H9 (cell line): ENCODE measurements around the gene COX7A2L. TPM values are rescaled to one million over a fixed set of nuclear protein-coding genes. Genes with fewer than 3 reads are reported as not detected.

ENCODE experiments used
- DNase-seq: peaks from one replicate; pipeline ENCODE4 v3.0.0-alpha.2; 2017
- H2AFZ ChIP-seq: one replicate; pipeline ENCODE4 v1.6.1; 2013; ENCODE audit warnings: mild to moderate bottlenecking, low read length, control low read depth, moderate library complexity
- H2AK5ac ChIP-seq: 2 replicates; pipeline ENCODE4 v1.6.1; 2013; ENCODE audit warnings: low read length, control low read depth, mixed read lengths; ENCODE audit not compliant: insufficient read length
- H2BK120ac ChIP-seq: one replicate; pipeline ENCODE4 v1.6.1; 2013; ENCODE audit warnings: low read depth, mild to moderate bottlenecking, low read length, control low read depth, inconsistent platforms; ENCODE audit not compliant: poor library complexity, severe bottlenecking
- H2BK12ac ChIP-seq: 2 replicates; pipeline ENCODE4 v1.6.1; 2013; ENCODE audit warnings: low read length, control low read depth, mixed read lengths, low read depth; ENCODE audit not compliant: insufficient read length
- H2BK15ac ChIP-seq: 2 replicates; pipeline ENCODE4 v1.6.1; 2013; ENCODE audit warnings: low read depth, low read length, control low read depth
- H2BK20ac ChIP-seq: one replicate; pipeline ENCODE4 v1.6.1; 2013; ENCODE audit warnings: low read depth, mild to moderate bottlenecking, low read length, control low read depth, inconsistent platforms; ENCODE audit not compliant: poor library complexity, severe bottlenecking
- H2BK5ac ChIP-seq: 2 replicates; pipeline ENCODE4 v1.6.1; 2013; ENCODE audit warnings: low read length, control low read depth, mixed read lengths; ENCODE audit not compliant: insufficient read length
- H3K14ac ChIP-seq: 2 replicates; pipeline ENCODE4 v1.6.1; 2013; ENCODE audit warnings: low read length, control low read depth; ENCODE audit not compliant: insufficient read depth
- H3K18ac ChIP-seq: 2 replicates; pipeline ENCODE4 v1.6.1; 2013; ENCODE audit warnings: low read depth, mild to moderate bottlenecking, mixed read lengths, low read length, control low read depth; ENCODE audit not compliant: insufficient read length
- H3K23ac ChIP-seq: 2 replicates; pipeline ENCODE4 v1.6.1; 2013; ENCODE audit warnings: low read length, control low read depth, mixed read lengths, low read depth; ENCODE audit not compliant: insufficient read length
- H3K23me2 ChIP-seq: 2 replicates; pipeline ENCODE4 v1.6.1; 2013; ENCODE audit warnings: low read depth, mild to moderate bottlenecking, mixed read lengths, low read length, control low read depth; ENCODE audit not compliant: insufficient read length, poor library complexity, severe bottlenecking
- H3K27ac ChIP-seq: 2 replicates; pipeline ENCODE4 v1.5.1; 2013; ENCODE audit warnings: low read length, control low read depth, mixed read lengths, low read depth; ENCODE audit not compliant: insufficient read length
- H3K27me3 ChIP-seq: 2 replicates; pipeline ENCODE4 v1.6.1; 2013; ENCODE audit warnings: low read length, control low read depth, inconsistent platforms; ENCODE audit not compliant: insufficient read depth
- H3K4ac ChIP-seq: 2 replicates; pipeline ENCODE4 v1.6.1; 2013; ENCODE audit warnings: low read depth, mild to moderate bottlenecking, control low read depth, inconsistent platforms, low read length, moderate library complexity
- H3K4me1 ChIP-seq: 2 replicates; pipeline ENCODE4 v1.6.1; 2013; ENCODE audit warnings: low read length, control low read depth, inconsistent platforms; ENCODE audit not compliant: insufficient read depth
- H3K4me2 ChIP-seq: 2 replicates; pipeline ENCODE4 v1.6.1; 2013; ENCODE audit warnings: low read length, control low read depth, mixed read lengths; ENCODE audit not compliant: insufficient read length, insufficient read depth
- H3K56ac ChIP-seq: 2 replicates; pipeline ENCODE4 v1.6.1; 2013; ENCODE audit warnings: low read depth, mild to moderate bottlenecking, mixed read lengths, low read length, control low read depth; ENCODE audit not compliant: insufficient read length
- H3K79me1 ChIP-seq: 2 replicates; pipeline ENCODE4 v1.6.1; 2013; ENCODE audit warnings: low read depth, mild to moderate bottlenecking, moderate library complexity, low read length, control low read depth, inconsistent platforms; ENCODE audit not compliant: insufficient read depth, poor library complexity, severe bottlenecking
- H3K79me2 ChIP-seq: 2 replicates; pipeline ENCODE4 v1.6.1; 2013; ENCODE audit warnings: low read length, control low read depth, inconsistent platforms; ENCODE audit not compliant: insufficient read depth
- H3K9ac ChIP-seq: 2 replicates; pipeline ENCODE4 v1.6.1; 2013; ENCODE audit warnings: low read length, control low read depth, mixed read lengths; ENCODE audit not compliant: insufficient read length; ENCODE audit errors: extremely low read depth
- H3K9me3 ChIP-seq: one replicate; pipeline ENCODE4 v1.6.1; 2013; ENCODE audit warnings: low read depth, low read length, inconsistent platforms; ENCODE audit not compliant: control insufficient read depth
- H3T11ph ChIP-seq: one replicate; pipeline ENCODE4 v1.6.1; 2013; ENCODE audit warnings: mild to moderate bottlenecking, low read length, control low read depth, inconsistent platforms
- H4K20me1 ChIP-seq: one replicate; pipeline ENCODE4 v1.6.1; 2013; ENCODE audit not compliant: control insufficient read depth, insufficient read length, insufficient read depth
- H4K5ac ChIP-seq: 2 replicates; pipeline ENCODE4 v1.6.1; 2013; ENCODE audit warnings: low read depth, mild to moderate bottlenecking, mixed read lengths, low read length, control low read depth; ENCODE audit not compliant: insufficient read length
- H4K8ac ChIP-seq: replicated peaks from 2 replicates; pipeline ENCODE4 v1.6.1; 2013; ENCODE audit warnings: low read length, control low read depth, mixed read lengths, low read depth; ENCODE audit not compliant: insufficient read length
- H4K91ac ChIP-seq: 2 replicates; pipeline ENCODE4 v1.6.1; 2013; ENCODE audit warnings: low read depth, mild to moderate bottlenecking, moderate library complexity, mixed read lengths, low read length, control low read depth; ENCODE audit not compliant: insufficient read length
- H3K27ac Mint-ChIP-seq, 3 experiments: 2 replicates in 2 of 3; 3 replicates in 1 of 3; pipeline ENCODE4 v1.8.0; 2020 to 2021; ENCODE audit warnings: mixed read lengths in 3 of 3, mild to moderate bottlenecking in 1 of 3, moderate library complexity in 1 of 3
- H3K27me3 Mint-ChIP-seq: 2 replicates; pipeline ENCODE4 v1.8.0; 2021; ENCODE audit warnings: low read depth, mild to moderate bottlenecking, moderate library complexity, mixed read lengths
- H3K36me3 Mint-ChIP-seq, 3 experiments: 2 replicates in 2 of 3; 3 replicates in 1 of 3; pipeline ENCODE4 v1.8.0; 2020 to 2021; ENCODE audit warnings: low read depth in 3 of 3, mixed read lengths in 3 of 3; ENCODE audit not compliant: insufficient read depth in 1 of 3
- H3K4me1 Mint-ChIP-seq, 2 experiments: 2 replicates each; pipeline ENCODE4 v1.8.0; 2020; ENCODE audit warnings: mixed read lengths in 2 of 2
- H3K4me3 Mint-ChIP-seq, 2 experiments: 2 replicates in 1 of 2; 3 replicates in 1 of 2; pipeline ENCODE4 v1.8.0; 2020 to 2021; ENCODE audit warnings: mild to moderate bottlenecking in 2 of 2, mixed read lengths in 2 of 2, moderate library complexity in 1 of 2
- H3K9me3 Mint-ChIP-seq, 2 experiments: 2 replicates in 1 of 2; 3 replicates in 1 of 2; pipeline ENCODE4 v1.8.0; 2020; ENCODE audit warnings: mild to moderate bottlenecking in 2 of 2, mixed read lengths in 2 of 2, moderate library complexity in 1 of 2
- WGBS: extraction: QIAGEN DNeasy Blood & Tissue Kit; methylation state at CpG from one replicate; pipeline ENCODE4 v1.1.7; 2013; ENCODE audit warnings: missing lambda C conversion rate, low lambda C conversion rate, mixed read lengths; ENCODE audit not compliant: insufficient read length; ENCODE audit errors: extremely low coverage; 5-methylcytosine and 5-hydroxymethylcytosine counted together
- total RNA-seq: library from RNA; stranded (reverse); gene quantifications from 2 replicates; pipeline ENCODE4 v1.2.1, GENCODE V29; 2021
- TF ChIP-seq, protein P1 (sequence below): fragments of 200-600 bp; sonication (generic); conservative IDR thresholded peaks from 3 replicates; pipeline ENCODE4 v1.8.0; 2021; ENCODE audit warnings: antibody characterized with exemption, mild to moderate bottlenecking

The COX7A2L gene
- total RNA-seq, 1 experiment from 2014 or later: 102 TPM

DNA sequence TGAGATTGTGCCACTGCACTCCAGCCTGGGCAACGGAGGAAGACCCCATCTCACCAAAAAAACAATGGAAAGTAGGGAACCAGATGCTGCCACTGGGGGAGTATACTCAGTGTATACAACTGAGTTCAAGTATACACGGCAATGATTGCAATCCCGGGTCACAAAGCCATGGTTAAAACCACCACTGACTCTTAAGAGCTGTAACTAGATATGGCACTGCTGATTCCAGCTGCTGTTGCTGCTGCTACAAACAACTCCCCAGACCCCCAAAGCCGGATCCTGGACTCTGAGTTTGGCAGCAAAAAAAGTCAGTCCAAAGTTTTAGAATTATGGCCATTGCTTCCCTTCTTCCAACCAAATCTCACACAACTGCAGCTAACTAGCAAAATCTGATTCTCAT lies 43.7 kb upstream of the COX7A2L start:
- Histone ChIP-seq H3K27ac (no peak overlapping the region), H3K79me1 (no peaks in the 10 kb centered on the region), H4K91ac (no peak overlapping the region), H3K4me2 (no peak overlapping the region), H4K20me1 (no peaks in the 10 kb centered on the region), H3K9ac (no peak overlapping the region), H2AFZ (no peak overlapping the region), H3K23ac (no peak overlapping the region), H3K27me3 (no peaks in the 10 kb centered on the region), H3K23me2 (no peaks in the 10 kb centered on the region), H3K79me2 (no peaks in the 10 kb centered on the region), H2BK12ac (no peak overlapping the region), H3K4me1 (no peaks in the 10 kb centered on the region), H2BK15ac (no peak overlapping the region), H2BK120ac (no peak overlapping the region), H3T11ph (no peak overlapping the region), H3K4ac (no peak overlapping the region), H3K14ac (no peak overlapping the region), H4K5ac (no peak overlapping the region), H3K18ac (no peak overlapping the region), H3K56ac (no peak overlapping the region), H2AK5ac (no peak overlapping the region), H3K9me3 (no peaks in the 10 kb centered on the region), H4K8ac (no peak overlapping the region), H2BK20ac (no peak overlapping the region), H2BK5ac (no peak overlapping the region)
- TF ChIP-seq, protein P1, sequence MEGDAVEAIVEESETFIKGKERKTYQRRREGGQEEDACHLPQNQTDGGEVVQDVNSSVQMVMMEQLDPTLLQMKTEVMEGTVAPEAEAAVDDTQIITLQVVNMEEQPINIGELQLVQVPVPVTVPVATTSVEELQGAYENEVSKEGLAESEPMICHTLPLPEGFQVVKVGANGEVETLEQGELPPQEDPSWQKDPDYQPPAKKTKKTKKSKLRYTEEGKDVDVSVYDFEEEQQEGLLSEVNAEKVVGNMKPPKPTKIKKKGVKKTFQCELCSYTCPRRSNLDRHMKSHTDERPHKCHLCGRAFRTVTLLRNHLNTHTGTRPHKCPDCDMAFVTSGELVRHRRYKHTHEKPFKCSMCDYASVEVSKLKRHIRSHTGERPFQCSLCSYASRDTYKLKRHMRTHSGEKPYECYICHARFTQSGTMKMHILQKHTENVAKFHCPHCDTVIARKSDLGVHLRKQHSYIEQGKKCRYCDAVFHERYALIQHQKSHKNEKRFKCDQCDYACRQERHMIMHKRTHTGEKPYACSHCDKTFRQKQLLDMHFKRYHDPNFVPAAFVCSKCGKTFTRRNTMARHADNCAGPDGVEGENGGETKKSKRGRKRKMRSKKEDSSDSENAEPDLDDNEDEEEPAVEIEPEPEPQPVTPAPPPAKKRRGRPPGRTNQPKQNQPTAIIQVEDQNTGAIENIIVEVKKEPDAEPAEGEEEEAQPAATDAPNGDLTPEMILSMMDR: no peak
- Mint-ChIP-seq H3K4me1 (no peaks in the 10 kb centered on the region), H3K27ac (no peak overlapping the region), H3K27me3 (no peaks in the 10 kb centered on the region; the same call in 1 of the 2 replicates), H3K4me3 (no peak overlapping the region), H3K36me3 (peaks cover 12 to 15% (median 13%) of the 10 kb centered on the region in 3 experiments), H3K9me3 (peaks cover 8 to 10% of the 10 kb centered on the region in 2 experiments; a peak in 4 of 5 replicates)
- no peak for DNase-seq
- WGBS: no CpG with 5 or more reads among the region's 4 CpGs
